Left lung (tissue), 10 donors: ENCODE results near the gene GTSE1. TPM values are rescaled to one million over a fixed set of nuclear protein-coding genes. Genes with fewer than 3 reads are reported as not detected.
A peak's percentile ranks its signal among the peaks of the same experiment; 100 is the strongest.

ENCODE experiments used
- ATAC-seq: fragments of 200-7000 bp; cut with Tn5 transposase; one replicate; pipeline ENCODE4 v1.9.1; 2020; ENCODE audit warnings: moderate library complexity
- DNase-seq, 4 donors: peaks; one replicate each; pipeline ENCODE4 v3.0.0-alpha.2; 2013 to 2020
- H3K27ac ChIP-seq, 2 donors: fragments of 200-600 bp; sonication (generic) in 1 of 2; one replicate each; pipeline versions ENCODE4 v1.5.0 to v1.8.0; 2020 to 2021
- H3K27me3 ChIP-seq, 2 donors: fragments of 200-600 bp; sonication (generic) in 1 of 2; one replicate each; pipeline versions ENCODE4 v1.5.0 to v1.8.0; 2020 to 2021
- H3K36me3 ChIP-seq, 2 donors: fragments of 200-600 bp; sonication (generic) in 1 of 2; one replicate each; pipeline versions ENCODE4 v1.5.0 to v1.8.0; 2020 to 2021
- H3K4me1 ChIP-seq, 2 donors: fragments of 200-600 bp; one replicate each; pipeline ENCODE4 v1.8.0; 2021
- H3K4me3 ChIP-seq, 2 donors: fragments of 200-600 bp; sonication (generic) in 1 of 2; one replicate each; pipeline versions ENCODE4 v1.5.0 to v1.8.0; 2020 to 2021; ENCODE audit warnings: mild to moderate bottlenecking in 1 of 2
- H3K9me3 ChIP-seq, 2 donors: fragments of 200-600 bp; sonication (generic) in 1 of 2; one replicate each; pipeline versions ENCODE4 v1.5.0 to v1.8.0; 2020 to 2021
- CTCF ChIP-seq, 2 donors: fragments of 200-600 bp; sonication (generic) in 1 of 2; IDR thresholded peaks; one replicate each; pipeline versions ENCODE4 v1.5.0 to v1.8.0; 2021; ENCODE audit warnings: antibody characterized with exemption in 2 of 2
- intact Hi-C, 2 donors: fragments of 100-400 bp; cut with DNase I; formaldehyde crosslinking; loops; one replicate each; pipeline versions ENCODE4 v1.11.2 to v1.14.2; 2022
- polyA plus RNA-seq, 6 donors: library from polyadenylated mRNA; unstranded; fragments of 120-200 nt; gene quantifications; one replicate each; pipeline ENCODE4 v1.2.1, GENCODE V29; 2013; ENCODE audit not compliant: insufficient read length in 6 of 6
- total RNA-seq, 2 donors: library from RNA; stranded (reverse); fragmentation: NEBNext Ultra II Directional; extraction: Animal tissue kit (Norgen Biotek cat#: 25700); gene quantifications; one replicate each; pipeline ENCODE4 v1.2.1, GENCODE V29; 2021
- donor health status: DM: no; HTN: yes; CAD: no.
- donor health status: DM: no; HTN: no; CAD: no.

Gene GTSE1
- total and polyA plus RNA-seq, 8 donors, result 1.5 to 30.6 (median 15.3) TPM

GRCh38 chr22:46269564-46269963, 27.1 kb upstream of the GTSE1 start:
- no peak overlapping the region for H3K27ac ChIP-seq
- no peaks in the 10 kb centered on the region for H3K9me3 ChIP-seq
- no peaks in the 10 kb centered on the region for H3K27me3 ChIP-seq
- DNase-seq (no peak), ATAC-seq (no peak)
- H3K4me3 ChIP-seq, result peak overlapping the region in 1 of 2 donors; percentile 90
- peaks cover 14 to 34% of the 10 kb centered on the region in 2 donors for H3K4me1 ChIP-seq
- no peak for TF ChIP-seq CTCF (IDR thresholded peaks at IDR 0.05)
- intact Hi-C loops, result no loop called here
- peaks cover 0 to 35% of the 10 kb centered on the region in 2 donors for H3K36me3 ChIP-seq

- Histone ChIP-seq H3K4me1 (peaks cover 14 to 26% of the 10 kb centered on the region in 2 donors), H3K36me3 (peaks cover 0 to 57% of the 10 kb centered on the region in 2 donors), H3K27ac (no peak overlapping the region), H3K9me3 (no peaks in the 10 kb centered on the region), H3K27me3 (no peaks in the 10 kb centered on the region), H3K4me3 (no peak overlapping the region)
- intact Hi-C loops, result no loop called here
- no peak for DNase-seq
- no peak for ATAC-seq
- no peak for TF ChIP-seq CTCF (IDR thresholded peaks at IDR 0.05)
Measured at GRCh38 chr22:46272196-46272595, 24.5 kb upstream of the GTSE1 start.

GRCh38 chr22:46272762-46273431, 23.8 kb upstream of the GTSE1 start:
- H3K27me3 ChIP-seq, result no peaks in the 10 kb centered on the region
- intact Hi-C loops, result no loop called here
- no peak for ATAC-seq
- no peak overlapping the region for H3K27ac ChIP-seq
- H3K4me3 ChIP-seq, result no peak overlapping the region
- DNase-seq, result no peak
- H3K4me1 ChIP-seq, result peaks cover 14 to 24% of the 10 kb centered on the region in 2 donors
- no peak for TF ChIP-seq CTCF (IDR thresholded peaks at IDR 0.05)
- peaks cover 0 to 64% of the 10 kb centered on the region in 2 donors for H3K36me3 ChIP-seq
- no peaks in the 10 kb centered on the region for H3K9me3 ChIP-seq

- H3K9me3 ChIP-seq, result no peaks in the 10 kb centered on the region
- intact Hi-C loops, result no loop called here
- H3K4me3 ChIP-seq, result no peak overlapping the region
- DNase-seq (peak in 1 of 4 donors; percentile 33), ATAC-seq (no peak)
- no peaks in the 10 kb centered on the region for H3K27me3 ChIP-seq
- H3K27ac ChIP-seq, result no peak overlapping the region
- H3K36me3 ChIP-seq, result peaks cover 0 to 71% of the 10 kb centered on the region in 2 donors
- no peak for TF ChIP-seq CTCF (IDR thresholded peaks at IDR 0.05)
- peaks cover 11 to 19% of the 10 kb centered on the region in 2 donors for H3K4me1 ChIP-seq
Measured at GRCh38 chr22:46273432-46274148, 23.1 kb upstream of the GTSE1 start.

- H3K36me3 ChIP-seq, result peaks cover 0 to 78% of the 10 kb centered on the region in 2 donors
- no peaks in the 10 kb centered on the region for H3K27me3 ChIP-seq
- no peak overlapping the region for H3K27ac ChIP-seq
- peaks cover 3 to 11% of the 10 kb centered on the region in 2 donors for H3K4me1 ChIP-seq
- H3K4me3 ChIP-seq, result no peak overlapping the region
- H3K9me3 ChIP-seq, result no peaks in the 10 kb centered on the region
- no peak for ATAC-seq
- DNase-seq, result no peak
- no peak for TF ChIP-seq CTCF (IDR thresholded peaks at IDR 0.05)
- intact Hi-C loops, result no loop called here
Measured at GRCh38 chr22:46274381-46274780, 22.3 kb upstream of the GTSE1 start.
